HG03135 (cell line): ENCODE measurements around the gene TUBA4A.
"Not testable (repeated sequence)": the region's sequence is repeated elsewhere in the genome, so short reads cannot be mapped to it uniquely, and the experiment has no call there.

ENCODE experiments used
- ATAC-seq: cut with Tn5 transposase; IDR thresholded peaks from one replicate; pipeline ENCODE4 v1.9.1; 2021; ENCODE audit warnings: mild to moderate bottlenecking, moderate library complexity; ENCODE audit not compliant: unreplicated experiment

TUBA4A gene

GRCh38 chr2:219214141-219214540, 39.6 kb downstream of the TUBA4A start:
- ATAC-seq, result no peak

GRCh38 chr2:219213486-219214071, 40.1 kb downstream of the TUBA4A start:
- no peak for ATAC-seq

- no peak for ATAC-seq
Observed at GRCh38 chr2:219213026-219213415, 40.7 kb downstream of the TUBA4A start.

- ATAC-seq, result no peak
Observed at GRCh38 chr2:219210886-219211362, 42.8 kb downstream of the TUBA4A start.

- no peak for ATAC-seq
Observed at GRCh38 chr2:219210196-219210885, 43.4 kb downstream of the TUBA4A start.

- no peak for ATAC-seq
Observed at GRCh38 chr2:219209236-219210195, 44.2 kb downstream of the TUBA4A start.

GRCh38 chr2:219207884-219208740, 45.6 kb downstream of the TUBA4A start:
- ATAC-seq, result no peak

- no peak for ATAC-seq
Observed at GRCh38 chr2:219207134-219207883, 46.4 kb downstream of the TUBA4A start.

GRCh38 chr2:219206328-219207133, 47.2 kb downstream of the TUBA4A start, which contains the start of gene ZFAND2B:
ZFAND2B (plus strand) TSS chr2:219206782; CDS start chr2:219206988, 206 bp downstream.
- peak; percentile 98 for ATAC-seq

GRCh38 chr2:219205981-219206327, 47.8 kb downstream of the TUBA4A start:
- ATAC-seq, result no peak

- no peak for ATAC-seq
Observed at GRCh38 chr2:219205165-219205538, 48.6 kb downstream of the TUBA4A start.

- no peak for ATAC-seq
Observed at GRCh38 chr2:219204425-219205164, 49.1 kb downstream of the TUBA4A start.

- ATAC-seq, result not testable (repeated sequence)
Observed at GRCh38 chr2:219201331-219201730, 52.4 kb downstream of the TUBA4A start.

- ATAC-seq, result not testable (repeated sequence)
Observed at GRCh38 chr2:219200502-219201326, 53.0 kb downstream of the TUBA4A start.
